Bronchial epithelial cell (primary cell): Measurements from ENCODE around the gene ATP2A2. TPM values are rescaled to one million over a fixed set of nuclear protein-coding genes. Genes with fewer than 3 reads are reported as not detected.
"Not testable (repeated sequence)": the region's sequence is repeated elsewhere in the genome, so short reads cannot be mapped to it uniquely, and the experiment has no call there.

ENCODE experiments used
- DNase-seq: peaks from one replicate; pipeline ENCODE4 v3.0.0-alpha.2; 2010; ENCODE audit warnings: low read depth
- FAIRE-seq: peaks from 2 replicates; lab custom pipeline; 2011; peaks lifted over from hg19 to GRCh38; lab: Jason Lieb, UNC
- H3K27me3 ChIP-seq: 2 replicates; pipeline ENCODE4 v1.5.1; 2011; ENCODE audit warnings: low read length; ENCODE audit not compliant: control insufficient read depth, insufficient read depth
- H3K36me3 ChIP-seq: 2 replicates; pipeline ENCODE4 v1.5.1; 2011; ENCODE audit warnings: low read length; ENCODE audit not compliant: control insufficient read depth, insufficient read depth
- H3K4me3 ChIP-seq: 2 replicates; pipeline ENCODE4 v1.5.1; 2011; ENCODE audit warnings: mild to moderate bottlenecking, low read depth, low read length, control low read depth
- CTCF ChIP-seq: IDR thresholded peaks from 2 replicates; pipeline ENCODE4 v1.5.1; 2011; ENCODE audit warnings: mild to moderate bottlenecking, moderate library complexity, low read length, control low read depth, inconsistent platforms; ENCODE audit not compliant: insufficient read depth, severe bottlenecking
- total RNA-seq: library from RNA; depleted of rRNA; stranded (reverse); fragments of >200 nt; gene quantifications from 2 replicates; pipeline ENCODE4 v1.2.1, GENCODE V29; 2014

Gene ATP2A2
- total RNA-seq, 1 donor from 2014 or later, result 125 TPM

- FAIRE-seq, result no peak
- no peak overlapping the region for H3K4me3 ChIP-seq
- TF ChIP-seq CTCF, result no peak
- DNase-seq, result no peak
- no peaks in the 10 kb centered on the region for H3K36me3 ChIP-seq
- no peaks in the 10 kb centered on the region for H3K27me3 ChIP-seq
Observed at GRCh38 chr12:110253176-110253575, 27.9 kb upstream of the ATP2A2 start.

GRCh38 chr12:110254971-110255540, 26.0 kb upstream of the ATP2A2 start:
- FAIRE-seq, result no peak
- no peaks in the 10 kb centered on the region for H3K36me3 ChIP-seq
- H3K4me3 ChIP-seq, result no peak overlapping the region
- no peak for TF ChIP-seq CTCF
- no peaks in the 10 kb centered on the region for H3K27me3 ChIP-seq
- DNase-seq, result no peak

GRCh38 chr12:110255890-110256456, 25.1 kb upstream of the ATP2A2 start:
- H3K4me3 ChIP-seq, H3K27me3 ChIP-seq, FAIRE-seq, H3K36me3 ChIP-seq, DNase-seq: not testable (repeated sequence)

- no peak for DNase-seq
- FAIRE-seq, result no peak
- H3K27me3 ChIP-seq, result no peaks in the 10 kb centered on the region
- no peak overlapping the region for H3K4me3 ChIP-seq
- no peaks in the 10 kb centered on the region for H3K36me3 ChIP-seq
- no peak for TF ChIP-seq CTCF
Observed at GRCh38 chr12:110256780-110257431, 24.1 kb upstream of the ATP2A2 start.

DNA sequence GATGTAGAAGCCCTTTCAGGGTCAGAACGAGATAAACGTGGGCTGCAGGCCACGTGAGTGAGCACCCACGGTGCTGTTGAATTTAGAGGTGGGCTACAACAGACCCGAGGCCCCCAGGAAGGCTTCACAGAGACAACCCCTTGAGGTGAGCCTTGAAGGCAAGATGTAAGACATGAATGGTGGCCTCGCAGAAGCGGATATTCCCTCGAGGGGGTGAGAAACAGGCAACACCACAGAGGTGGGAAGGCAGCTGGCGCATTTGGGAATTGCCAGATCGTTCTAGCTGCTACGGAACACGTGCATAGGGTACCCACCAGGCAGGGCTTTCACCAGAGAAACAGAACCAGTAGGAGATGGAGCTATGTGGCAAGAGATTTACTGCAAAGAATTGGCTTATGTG, 22.6 kb upstream of the ATP2A2 start:
- DNase-seq, result no peak
- FAIRE-seq, result no peak
- TF ChIP-seq CTCF, result no peak

DNA sequence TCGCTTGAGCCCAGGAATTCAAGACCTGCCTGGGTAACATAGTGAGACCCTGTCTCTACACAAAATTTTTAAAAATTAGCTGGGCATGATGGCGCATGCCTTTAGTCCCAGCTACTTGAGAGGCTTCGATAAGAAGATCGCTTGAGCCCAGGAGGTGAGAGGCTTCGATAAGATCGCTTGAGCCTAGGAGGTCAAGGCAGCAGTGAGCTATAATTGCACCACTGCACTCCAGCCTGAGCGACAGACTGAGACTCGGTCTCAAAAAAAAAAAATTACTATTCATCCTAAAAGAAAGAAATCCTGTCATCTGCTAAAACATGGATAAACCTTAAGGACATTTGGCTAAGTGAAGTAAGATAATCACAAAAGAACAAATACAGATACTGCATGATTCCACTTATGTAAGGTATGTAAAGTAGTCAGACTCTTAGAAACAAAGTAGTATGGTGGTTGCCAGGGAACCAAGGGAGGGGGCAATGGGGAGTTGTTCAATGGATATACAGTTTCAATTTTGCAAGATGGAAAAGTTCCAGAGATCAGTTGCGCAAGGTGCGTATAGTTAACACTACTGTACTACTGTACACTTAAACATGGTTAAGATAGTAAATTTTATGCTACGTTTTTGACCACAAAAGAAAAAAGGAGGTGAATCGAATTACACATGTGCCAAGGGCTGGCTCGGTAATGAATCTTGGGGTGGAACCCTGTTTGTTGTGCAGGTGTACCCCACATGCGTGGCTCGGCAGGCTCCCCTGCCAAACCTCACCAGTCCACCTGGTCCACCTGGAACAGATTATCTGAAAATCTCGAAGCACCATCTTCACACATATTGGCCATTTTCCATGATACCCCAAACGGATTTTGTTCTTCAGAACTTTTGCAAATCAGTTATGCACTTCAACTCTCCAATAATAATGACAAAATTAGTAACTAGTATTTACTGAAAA, 18.3 kb upstream of the ATP2A2 start:
- FAIRE-seq (no peak), DNase-seq (peak; percentile 83)
- Histone ChIP-seq H3K36me3 (no peaks in the 10 kb centered on the region), H3K27me3 (no peaks in the 10 kb centered on the region), H3K4me3 (no peak overlapping the region)
- no peak for TF ChIP-seq CTCF

More for the DNA sequence above, 22.6 kb upstream of the ATP2A2 start:
- Histone ChIP-seq H3K36me3 (no peaks in the 10 kb centered on the region), H3K27me3 (no peaks in the 10 kb centered on the region), H3K4me3 (no peak overlapping the region)
